NB4 (cell line): ENCODE data around the gene OPALIN.

ENCODE experiments used
- POLR2A ChIP-seq: IDR thresholded peaks from 2 replicates; pipeline ENCODE4 v1.6.1; 2011; ENCODE audit warnings: mild to moderate bottlenecking; ENCODE audit not compliant: insufficient read length; ENCODE audit errors: extremely low read depth
- TF ChIP-seq, protein P1 (sequence below): IDR thresholded peaks from one replicate; pipeline ENCODE4 v1.5.1; 2012; ENCODE audit warnings: low read depth, low read length

GRCh38 chr10:96370584-96371157 is 11.9 kb upstream of the OPALIN start:
- TF ChIP-seq POLR2A, result no peak
- TF ChIP-seq, protein P1, sequence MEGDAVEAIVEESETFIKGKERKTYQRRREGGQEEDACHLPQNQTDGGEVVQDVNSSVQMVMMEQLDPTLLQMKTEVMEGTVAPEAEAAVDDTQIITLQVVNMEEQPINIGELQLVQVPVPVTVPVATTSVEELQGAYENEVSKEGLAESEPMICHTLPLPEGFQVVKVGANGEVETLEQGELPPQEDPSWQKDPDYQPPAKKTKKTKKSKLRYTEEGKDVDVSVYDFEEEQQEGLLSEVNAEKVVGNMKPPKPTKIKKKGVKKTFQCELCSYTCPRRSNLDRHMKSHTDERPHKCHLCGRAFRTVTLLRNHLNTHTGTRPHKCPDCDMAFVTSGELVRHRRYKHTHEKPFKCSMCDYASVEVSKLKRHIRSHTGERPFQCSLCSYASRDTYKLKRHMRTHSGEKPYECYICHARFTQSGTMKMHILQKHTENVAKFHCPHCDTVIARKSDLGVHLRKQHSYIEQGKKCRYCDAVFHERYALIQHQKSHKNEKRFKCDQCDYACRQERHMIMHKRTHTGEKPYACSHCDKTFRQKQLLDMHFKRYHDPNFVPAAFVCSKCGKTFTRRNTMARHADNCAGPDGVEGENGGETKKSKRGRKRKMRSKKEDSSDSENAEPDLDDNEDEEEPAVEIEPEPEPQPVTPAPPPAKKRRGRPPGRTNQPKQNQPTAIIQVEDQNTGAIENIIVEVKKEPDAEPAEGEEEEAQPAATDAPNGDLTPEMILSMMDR, result peak; percentile 92
